Raji (cell line): ENCODE data around the gene RPS6KB1.

Source experiments
- POLR2A ChIP-seq: IDR thresholded peaks from 2 replicates; pipeline ENCODE4 v1.6.1; 2011; ENCODE audit warnings: low read depth, low read length, control low read depth; ENCODE audit not compliant: insufficient read depth

Gene RPS6KB1

GRCh38 chr17:59863616-59864015 is 29.3 kb upstream of the RPS6KB1 start:
- TF ChIP-seq POLR2A, result no peak

- no peak for TF ChIP-seq POLR2A
These were observed 23.0 kb upstream of the RPS6KB1 start for GRCh38 chr17:59869941-59870218.

GRCh38 chr17:59870482-59870881 is 22.4 kb upstream of the RPS6KB1 start:
- TF ChIP-seq POLR2A, result no peak

- no peak for TF ChIP-seq POLR2A
These were observed 20.6 kb upstream of the RPS6KB1 start for GRCh38 chr17:59872351-59872750.

GRCh38 chr17:59874376-59874775 is 18.5 kb upstream of the RPS6KB1 start:
- no peak for TF ChIP-seq POLR2A

GRCh38 chr17:59876107-59876506 is 16.8 kb upstream of the RPS6KB1 start:
- no peak for TF ChIP-seq POLR2A

GRCh38 chr17:59877965-59878364 is 15.0 kb upstream of the RPS6KB1 start:
- no peak for TF ChIP-seq POLR2A

- no peak for TF ChIP-seq POLR2A
These were observed 14.3 kb upstream of the RPS6KB1 start for GRCh38 chr17:59878624-59879023.

- TF ChIP-seq POLR2A, result no peak
These were observed 8.1 kb upstream of the RPS6KB1 start for GRCh38 chr17:59884861-59885260.

GRCh38 chr17:59888145-59888750 is 4.7 kb upstream of the RPS6KB1 start:
- TF ChIP-seq POLR2A, result no peak

- no peak for TF ChIP-seq POLR2A
These were observed 2.2 kb upstream of the RPS6KB1 start for GRCh38 chr17:59890720-59891119.

GRCh38 chr17:59892251-59892923 is 534 bp upstream of the RPS6KB1 start:
- TF ChIP-seq POLR2A, result no peak; the same call in 1 of the 2 replicates

- TF ChIP-seq POLR2A, result no peak
These were observed 767 bp downstream of the RPS6KB1 start for GRCh38 chr17:59893676-59894100.

- TF ChIP-seq POLR2A, result no peak
These were observed 4.2 kb downstream of the RPS6KB1 start for GRCh38 chr17:59897090-59897489.

- no peak for TF ChIP-seq POLR2A
These were observed 6.2 kb downstream of the RPS6KB1 start for GRCh38 chr17:59899099-59899498.

- no peak for TF ChIP-seq POLR2A
These were observed 8.7 kb downstream of the RPS6KB1 start for GRCh38 chr17:59901604-59902003.

GRCh38 chr17:59903455-59903854 is 10.5 kb downstream of the RPS6KB1 start:
- TF ChIP-seq POLR2A, result no peak
